HepG2 (cell line): ENCODE data around the gene ARID5B. TPM values are rescaled to one million over a fixed set of nuclear protein-coding genes. Genes with fewer than 3 reads are reported as not detected.

ENCODE experiments used
- BHLHE40 ChIP-seq: IDR thresholded peaks from 2 replicates; pipeline ENCODE4 v1.6.1; 2011; ENCODE audit warnings: low read length, improper control_type of control experiment
- CREB1 ChIP-seq, 2 experiments: fragments of 450-650 bp in 1 of 2; IDR thresholded peaks; 2 replicates each; pipeline ENCODE4 v1.6.1; 2016 to 2017; ENCODE audit warnings: control low read depth in 1 of 2, mild to moderate bottlenecking in 1 of 2, missing compliant biosample characterization in 1 of 2, missing genetic modification characterization in 1 of 2
- CREB3 ChIP-seq: sonication (generic); formaldehyde crosslinking; IDR thresholded peaks from 2 replicates; pipeline ENCODE4 v1.5.0; 2020; ENCODE audit warnings: missing genetic modification reagents
- EP300 ChIP-seq, 3 experiments: sonication (generic) in 1 of 3; formaldehyde crosslinking in 1 of 3; IDR thresholded peaks; 2 replicates each; pipeline versions ENCODE4 v1.5.1 to v1.6.1; 2011 to 2020; ENCODE audit warnings: low read depth in 2 of 3, low read length in 2 of 3, borderline replicate concordance in 1 of 3, improper control_type of control experiment in 1 of 3, mild to moderate bottlenecking in 1 of 3, missing genetic modification reagents in 1 of 3, moderate library complexity in 1 of 3
- FOXO1 ChIP-seq: sonication (generic); formaldehyde crosslinking; IDR thresholded peaks from 2 replicates; pipeline ENCODE4 v1.4.0; 2020; ENCODE audit warnings: missing genetic modification reagents
- ISL2 ChIP-seq: sonication (generic); formaldehyde crosslinking; IDR thresholded peaks from 2 replicates; pipeline ENCODE4 v1.5.0; 2020; ENCODE audit warnings: missing genetic modification reagents
- KDM1A ChIP-seq: IDR thresholded peaks from 2 replicates; pipeline ENCODE4 v1.6.1; 2016; ENCODE audit warnings: missing compliant biosample characterization
- NCOA2 ChIP-seq: sonication (generic); formaldehyde crosslinking; IDR thresholded peaks from 2 replicates; pipeline ENCODE4 v1.8.0; 2022; ENCODE audit warnings: inconsistent platforms
- SAP130 ChIP-seq: IDR thresholded peaks from 2 replicates; pipeline ENCODE4 v1.6.1; 2016; ENCODE audit warnings: low read depth
- SP4 ChIP-seq: sonication (generic); formaldehyde crosslinking; IDR thresholded peaks from 2 replicates; pipeline ENCODE4 v1.8.1; 2023; ENCODE audit warnings: mild to moderate bottlenecking, missing genetic modification reagents
- TBX3 ChIP-seq: fragments of 450-650 bp; IDR thresholded peaks from 2 replicates; pipeline ENCODE4 v1.6.1; 2017; ENCODE audit warnings: antibody characterized with exemption, mild to moderate bottlenecking, inconsistent platforms, borderline replicate concordance
- TCF7 ChIP-seq: sonication (generic); IDR thresholded peaks from 2 replicates; pipeline ENCODE4 v1.6.1; 2016; ENCODE audit warnings: antibody characterized with exemption, low read depth
- TEAD3 ChIP-seq: optimal IDR thresholded peaks from 2 replicates; pipeline ENCODE3; 2016; ENCODE audit warnings: borderline replicate concordance
- THAP9 ChIP-seq: sonication (generic); formaldehyde crosslinking; IDR thresholded peaks from 2 replicates; pipeline ENCODE4; 2020; ENCODE audit warnings: missing genetic modification reagents, mild to moderate bottlenecking, borderline replicate concordance
- ZFP90 ChIP-seq: sonication (generic); formaldehyde crosslinking; IDR thresholded peaks from 2 replicates; pipeline ENCODE4 v1.8.0; 2022; ENCODE audit warnings: missing genetic modification reagents, mild to moderate bottlenecking, inconsistent platforms, borderline replicate concordance
- ZNF281 ChIP-seq: sonication (generic); formaldehyde crosslinking; IDR thresholded peaks from 2 replicates; pipeline ENCODE4 v1.4.0; 2020; ENCODE audit warnings: missing genetic modification reagents, borderline replicate concordance
- ZNF34 ChIP-seq: sonication (generic); formaldehyde crosslinking; IDR thresholded peaks from 2 replicates; pipeline ENCODE4 v1.4.0; 2020; ENCODE audit warnings: mild to moderate bottlenecking, missing genetic modification reagents, borderline replicate concordance
- ZNF614 ChIP-seq: IDR thresholded peaks from 2 replicates; pipeline ENCODE4 v1.6.1; 2018; ENCODE audit warnings: missing biosample characterization, missing genetic modification reagents, inconsistent platforms, borderline replicate concordance
- ZNF629 ChIP-seq: sonication (generic); formaldehyde crosslinking; conservative IDR thresholded peaks from 2 replicates; pipeline ENCODE4 v1.5.0; 2020; ENCODE audit warnings: missing genetic modification reagents
- ZNF720 ChIP-seq: sonication (generic); formaldehyde crosslinking; IDR thresholded peaks from 2 replicates; pipeline ENCODE4 v1.4.0; 2020; ENCODE audit warnings: missing genetic modification reagents
- polyA plus RNA-seq, 8 experiments: library from polyadenylated mRNA; depleted of rRNA in 3 of 8; stranded (reverse) in 7 of 8; unstranded in 1 of 8; fragments of >200 nt; fragmentation: Illumina TruSeq in 4 of 8; extraction: Trizol in 4 of 8; gene quantifications; 2 replicates each; pipeline versions ENCODE4 v1.2.1 to v1.2.3, GENCODE V29; 2011 to 2016; ENCODE audit warnings: low read depth in 4 of 8, missing spikeins in 1 of 8, mixed read lengths in 1 of 8; ENCODE audit not compliant: insufficient read depth in 1 of 8
- total RNA-seq, 5 experiments: library from RNA; depleted of rRNA; stranded (reverse); fragments of >200 nt; fragmentation: Illumina TruSeq; extraction: Trizol; gene quantifications; 2 replicates each; pipeline ENCODE4 v1.2.3, GENCODE V29; 2016; ENCODE audit warnings: low read depth in 1 of 5

The ARID5B gene
- total and polyA plus RNA-seq, 2 of the 13 experiments (the other 11 are each of a cell fraction or from before 2014, with no cell fraction given): 6.2 to 21.1 TPM

- TF ChIP-seq THAP9 (CRISPR knock-in tag) (no peak), TBX3 (no peak), ZFP90 (CRISPR knock-in tag) (no peak), EP300 (IDR thresholded peaks at IDR 0.05; ENCODE audit: low read depth in 2 of 2, low read length in 2 of 2) (peak in 1 of 2 experiments; percentile 51; a peak in 1 of 4 replicates), EP300 (CRISPR knock-in tag; IDR thresholded peaks at IDR 0.05; ENCODE audit: borderline replicate concordance) (no peak), CREB1 (IDR thresholded peaks at IDR 0.05) (no peak), CREB1 (CRISPR knock-in tag; IDR thresholded peaks at IDR 0.05) (0 out of 2 replicates have a peak, but pooled peaks have one; percentile 21), CREB3 (CRISPR knock-in tag) (no peak), KDM1A (peak; percentile 46; the same call in 1 of the 2 replicates), FOXO1 (CRISPR knock-in tag) (no peak), ZNF281 (CRISPR knock-in tag) (no peak), SAP130 (CRISPR knock-in tag) (peak; percentile 30; the same call in 1 of the 2 replicates), ZNF614 (CRISPR knock-in tag) (peak; percentile 78; the same call in 1 of the 2 replicates), TCF7 (peak; percentile 35; the same call in 1 of the 2 replicates), ZNF720 (CRISPR knock-in tag) (no peak), ZNF629 (CRISPR knock-in tag) (peak; percentile 88), ISL2 (CRISPR knock-in tag) (peak; percentile 26; the same call in 1 of the 2 replicates), SP4 (no peak), ZNF34 (no peak), TEAD3 (CRISPR knock-in tag) (no peak), NCOA2 (CRISPR knock-in tag) (peak; percentile 67), BHLHE40 (no peak)
These were observed 16.6 kb downstream of the ARID5B start (continued) for GRCh38 chr10:61918140-61918539.
